22Rv1 (cell line): Measurements from ENCODE around the gene CDKN1A.

Source experiments
- ZFX ChIP-seq: fragments of 450-650 bp; IDR thresholded peaks from 2 replicates; pipeline ENCODE4 v1.6.1; 2017; ENCODE audit warnings: antibody characterized with exemption, borderline replicate concordance
- TF ChIP-seq, protein P1 (sequence below): fragments of 450-650 bp; IDR thresholded peaks from 2 replicates; pipeline ENCODE4 v1.5.1; 2017; ENCODE audit warnings: mild to moderate bottlenecking

DNA sequence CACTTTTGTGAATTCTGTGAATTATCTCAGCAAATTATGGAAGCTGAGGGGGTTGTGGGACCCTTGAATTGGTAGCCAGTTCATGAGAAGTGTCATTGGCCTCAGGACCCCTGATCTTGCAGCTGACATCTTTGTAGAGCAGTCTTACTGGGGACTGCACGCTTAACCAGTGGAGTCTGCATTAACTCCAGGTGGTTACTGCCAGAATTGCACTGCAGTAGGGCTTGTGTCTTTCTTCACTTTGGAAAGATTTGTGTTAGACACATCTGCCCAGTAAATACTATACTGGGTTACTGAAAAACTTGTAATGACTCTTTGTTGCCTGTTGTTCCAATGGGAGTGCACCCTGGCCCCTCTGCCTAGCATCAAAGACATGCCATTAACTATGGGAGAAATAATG is 21.2 kb upstream of the CDKN1A start:
- TF ChIP-seq, protein P1, sequence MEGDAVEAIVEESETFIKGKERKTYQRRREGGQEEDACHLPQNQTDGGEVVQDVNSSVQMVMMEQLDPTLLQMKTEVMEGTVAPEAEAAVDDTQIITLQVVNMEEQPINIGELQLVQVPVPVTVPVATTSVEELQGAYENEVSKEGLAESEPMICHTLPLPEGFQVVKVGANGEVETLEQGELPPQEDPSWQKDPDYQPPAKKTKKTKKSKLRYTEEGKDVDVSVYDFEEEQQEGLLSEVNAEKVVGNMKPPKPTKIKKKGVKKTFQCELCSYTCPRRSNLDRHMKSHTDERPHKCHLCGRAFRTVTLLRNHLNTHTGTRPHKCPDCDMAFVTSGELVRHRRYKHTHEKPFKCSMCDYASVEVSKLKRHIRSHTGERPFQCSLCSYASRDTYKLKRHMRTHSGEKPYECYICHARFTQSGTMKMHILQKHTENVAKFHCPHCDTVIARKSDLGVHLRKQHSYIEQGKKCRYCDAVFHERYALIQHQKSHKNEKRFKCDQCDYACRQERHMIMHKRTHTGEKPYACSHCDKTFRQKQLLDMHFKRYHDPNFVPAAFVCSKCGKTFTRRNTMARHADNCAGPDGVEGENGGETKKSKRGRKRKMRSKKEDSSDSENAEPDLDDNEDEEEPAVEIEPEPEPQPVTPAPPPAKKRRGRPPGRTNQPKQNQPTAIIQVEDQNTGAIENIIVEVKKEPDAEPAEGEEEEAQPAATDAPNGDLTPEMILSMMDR = no peak
- TF ChIP-seq ZFX = no peak
